AG04450 (cell line): ENCODE data around the gene STOM. TPM values are rescaled to one million over a fixed set of nuclear protein-coding genes. Genes with fewer than 3 reads are reported as not detected.

Source experiments
- CTCF ChIA-PET: fragments of 300-600, 350-600 bp; formaldehyde crosslinking; extraction: SDS; loops from one replicate; lab custom pipeline; 2022; ENCODE audit warnings: antibody characterized with exemption, inconsistent platforms; lab: Charles Lee
- POLR2A ChIA-PET: fragments of 350-600 bp; formaldehyde crosslinking; extraction: SDS; loops from one replicate; lab custom pipeline; 2021; ENCODE audit warnings: antibody characterized with exemption, inconsistent platforms; lab: Yijun Ruan, JAX
- DNase-seq: peaks from one replicate; pipeline ENCODE4 v3.0.0-alpha.2; 2011; ENCODE audit warnings: low read depth, low spot score
- H3K27ac ChIP-seq: one replicate; pipeline ENCODE4 v1.5.1; 2012; ENCODE audit warnings: low read depth, low read length, control low read depth
- H3K27me3 ChIP-seq: one replicate; pipeline ENCODE4 v1.6.0; 2012; ENCODE audit warnings: low read length; ENCODE audit not compliant: control insufficient read depth, insufficient read depth
- H3K4me3 ChIP-seq: 2 replicates; pipeline ENCODE4 v1.5.1; 2011; ENCODE audit warnings: mild to moderate bottlenecking, low read depth, low read length, control low read depth
- H3K9me3 ChIP-seq: 2 replicates; pipeline ENCODE4 v1.5.1; 2012; ENCODE audit warnings: low read length; ENCODE audit not compliant: control insufficient read depth, insufficient read depth
- CTCF ChIP-seq: IDR thresholded peaks from 2 replicates; pipeline ENCODE4 v1.5.1; 2011; ENCODE audit warnings: low read depth, low read length, control low read depth, inconsistent platforms
- polyA plus RNA-seq: library from polyadenylated mRNA; depleted of rRNA; stranded (reverse); fragments of >200 nt; gene quantifications from 2 replicates; pipeline ENCODE4 v1.2.3, GENCODE V29; 2011

The STOM gene
- polyA plus RNA-seq, 1 experiment = 510 TPM

DNA sequence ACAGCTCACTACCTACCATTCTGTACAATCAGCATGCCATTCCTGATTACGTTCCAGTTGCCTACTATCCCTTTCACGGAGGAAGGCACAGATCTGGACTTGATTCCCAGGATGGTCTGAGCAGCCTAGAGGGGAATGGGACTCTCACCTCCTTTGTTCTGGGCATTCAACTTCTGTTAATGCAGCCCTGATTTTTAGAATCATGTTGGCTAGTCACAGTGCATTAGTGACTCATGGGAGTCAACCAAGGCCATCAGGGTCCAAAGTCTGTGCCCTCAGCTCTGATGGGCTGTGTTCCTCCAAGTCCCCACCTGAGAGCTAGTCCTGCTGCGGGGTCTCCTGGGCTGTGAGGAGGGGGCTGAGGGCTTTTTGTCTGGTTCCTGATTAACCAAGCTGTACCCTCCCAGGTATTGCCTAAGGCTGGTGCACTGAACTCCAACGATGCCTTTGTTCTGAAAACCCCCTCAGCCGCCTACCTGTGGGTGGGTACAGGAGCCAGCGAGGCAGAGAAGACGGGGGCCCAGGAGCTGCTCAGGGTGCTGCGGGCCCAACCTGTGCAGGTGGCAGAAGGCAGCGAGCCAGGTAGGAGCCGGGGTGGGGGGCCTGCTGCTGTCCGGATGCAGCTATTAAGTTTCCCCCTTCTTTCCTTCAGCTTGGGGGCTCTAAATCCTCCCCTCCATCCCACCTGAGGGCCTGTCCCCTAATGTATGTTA is 43.0 kb downstream of the STOM start:
- TF ChIP-seq CTCF = no peak
- ChIA-PET POLR2A (no interaction called here), CTCF (interaction anchor here (1.1 kb wide), 1 partner anchor 8 kb away, joined by 3 read pairs; no protein-coding TSS in a partner anchor)
- no peak for DNase-seq
- Histone ChIP-seq H3K4me3 (no peak overlapping the region), H3K27ac (no peak overlapping the region), H3K27me3 (no peaks in the 10 kb centered on the region), H3K9me3 (no peaks in the 10 kb centered on the region; the same call in 1 of the 2 replicates)

- no peak overlapping the region for H3K4me3 ChIP-seq
- ChIA-PET CTCF (no interaction called here), POLR2A (no interaction called here)
- no peak for DNase-seq
- no peak for TF ChIP-seq CTCF
- peaks cover under 1% of the 10 kb centered on the region for H3K9me3 ChIP-seq
- H3K27ac ChIP-seq = no peak overlapping the region
- H3K27me3 ChIP-seq = no peaks in the 10 kb centered on the region
These were observed 43.8 kb downstream of the STOM start for GRCh38 chr9:121326130-121326838.

- peaks cover 7% of the 10 kb centered on the region for H3K9me3 ChIP-seq
- no peak for DNase-seq
- H3K27me3 ChIP-seq = no peaks in the 10 kb centered on the region
- peak overlapping the region; percentile 21 for H3K27ac ChIP-seq
- no peak overlapping the region for H3K4me3 ChIP-seq
- CTCF ChIA-PET = no interaction called here
- POLR2A ChIA-PET = no interaction called here
- TF ChIP-seq CTCF = no peak
These were observed 44.7 kb downstream of the STOM start for GRCh38 chr9:121325387-121325786.

DNA sequence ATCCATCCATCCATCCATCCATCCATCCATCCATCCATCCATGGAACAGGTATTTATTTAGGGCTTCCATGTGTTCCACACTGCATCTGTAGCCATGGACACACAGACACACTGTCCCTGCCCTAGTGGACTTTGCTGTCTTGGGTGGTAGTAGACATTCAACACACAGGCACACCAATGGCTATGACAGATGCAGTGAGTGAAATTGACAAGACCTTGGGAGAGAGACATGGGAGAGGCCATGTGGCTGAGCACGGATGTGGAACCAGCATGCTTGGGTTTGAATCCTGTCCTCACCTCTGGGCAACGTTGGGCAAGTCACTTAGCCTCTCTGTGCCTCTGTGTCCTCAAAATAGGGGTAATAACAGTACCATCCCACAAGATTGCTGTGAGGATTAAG is 45.3 kb downstream of the STOM start:
- no peak overlapping the region for H3K4me3 ChIP-seq
- POLR2A ChIA-PET = no interaction called here
- no peak for TF ChIP-seq CTCF
- DNase-seq = no peak
- no peak overlapping the region for H3K27ac ChIP-seq
- no peaks in the 10 kb centered on the region for H3K27me3 ChIP-seq
- CTCF ChIA-PET = no interaction called here
- H3K9me3 ChIP-seq = peaks cover 7% of the 10 kb centered on the region

DNA sequence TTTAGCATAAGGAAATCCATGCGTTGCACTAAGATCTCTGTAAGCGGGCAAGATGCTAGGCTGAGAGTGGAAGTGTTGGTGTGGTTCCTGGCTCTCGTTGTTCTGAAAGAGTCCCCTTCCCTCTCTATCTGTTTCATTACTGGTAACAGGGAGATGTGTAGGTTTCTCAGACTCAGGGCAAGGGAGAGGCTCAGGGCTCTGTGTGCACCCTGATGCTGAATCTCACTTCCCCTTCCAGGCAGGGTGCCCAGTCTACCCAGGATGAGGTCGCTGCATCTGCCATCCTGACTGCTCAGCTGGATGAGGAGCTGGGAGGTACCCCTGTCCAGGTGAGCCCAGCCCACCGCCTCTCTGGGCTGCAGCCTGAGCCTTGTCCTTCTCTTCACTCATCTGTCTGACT is 45.7 kb downstream of the STOM start:
- CTCF ChIA-PET = no interaction called here
- peaks cover 7% of the 10 kb centered on the region for H3K9me3 ChIP-seq
- POLR2A ChIA-PET = no interaction called here
- TF ChIP-seq CTCF = no peak
- no peaks in the 10 kb centered on the region for H3K27me3 ChIP-seq
- DNase-seq = no peak
- H3K4me3 ChIP-seq = no peak overlapping the region
- no peak overlapping the region for H3K27ac ChIP-seq
